Measurements from ENCODE around the gene KCNQ5. TPM values are rescaled to one million over a fixed set of nuclear protein-coding genes. Genes with fewer than 3 reads are reported as not detected.

KCNQ5 gene
- total and polyA plus RNA-seq, 2 of the 8 experiments (the other 6 are each of a cell fraction or from before 2014, with no cell fraction given), result 0.83 to 1.2 TPM

DNA sequence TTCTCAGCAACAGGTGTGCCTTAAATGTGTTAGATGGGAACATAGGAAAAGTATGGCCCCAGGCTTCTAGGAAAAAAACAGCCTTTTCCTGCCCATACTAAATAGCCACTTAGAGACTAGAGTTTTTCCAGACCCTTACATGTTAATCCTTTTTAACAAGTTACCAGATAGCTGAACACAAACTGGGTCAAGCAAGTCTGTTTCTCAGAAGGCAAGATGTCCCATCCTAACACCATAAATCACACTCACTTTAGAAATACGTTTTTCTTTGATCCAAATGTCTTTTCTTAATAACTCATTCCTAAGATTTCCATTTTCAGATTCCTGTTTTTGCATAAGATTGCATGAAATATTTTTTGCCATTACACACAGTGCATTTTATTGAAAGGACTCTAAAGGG is 241.3 kb downstream of the KCNQ5 start (continued):
- TF ChIP-seq GABPA (IDR thresholded peaks at IDR 0.05; ENCODE audit: borderline replicate concordance, insufficient read depth, low read length), result no peak
- no peak for TF ChIP-seq TAF7 (optimal IDR thresholded peaks at IDR 0.05; ENCODE audit: borderline replicate concordance, low read depth, low read length)

Data from H1 (cell line).